Cerebellar cortex (tissue), 1 donor: ENCODE data around the gene CT45A7.
"Not testable (repeated sequence)": the region's sequence is repeated elsewhere in the genome, so short reads cannot be mapped to it uniquely, and the experiment has no call there.

Experiments used
- DNase-seq: peaks from one replicate; pipeline ENCODE4 v3.0.0-alpha.2; 2015; ENCODE audit warnings: low spot score

Gene CT45A7, protein sequence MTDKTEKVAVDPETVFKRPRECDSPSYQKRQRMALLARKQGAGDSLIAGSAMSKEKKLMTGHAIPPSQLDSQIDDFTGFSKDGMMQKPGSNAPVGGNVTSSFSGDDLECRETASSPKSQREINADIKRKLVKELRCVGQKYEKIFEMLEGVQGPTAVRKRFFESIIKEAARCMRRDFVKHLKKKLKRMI

DNA sequence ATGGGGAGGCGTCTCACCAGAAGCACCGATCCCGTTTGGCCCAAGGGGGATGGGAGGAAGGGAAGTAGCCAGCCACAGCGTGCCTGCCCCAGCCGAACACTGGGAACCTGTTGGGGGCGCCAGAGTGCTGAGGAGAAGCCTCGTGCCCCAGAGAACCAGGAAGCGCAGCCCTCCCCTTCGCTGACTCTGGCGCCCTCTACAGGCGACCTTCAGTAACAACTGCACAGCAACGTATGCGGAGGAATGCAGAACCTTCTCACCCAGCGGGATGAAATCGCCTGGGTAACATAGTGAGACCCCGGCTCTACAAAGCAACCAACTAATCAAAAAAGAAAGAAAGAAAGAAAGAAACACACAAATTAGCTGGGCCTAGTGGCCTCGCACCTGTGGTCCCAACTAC lies at the start of gene CT45A7:
CT45A7 (minus strand) TSS at position 101 of the 400 bp plus-strand sequence. CDS start 3,747 bp downstream, outside the sequence.
- DNase-seq, result not testable (repeated sequence)

DNA sequence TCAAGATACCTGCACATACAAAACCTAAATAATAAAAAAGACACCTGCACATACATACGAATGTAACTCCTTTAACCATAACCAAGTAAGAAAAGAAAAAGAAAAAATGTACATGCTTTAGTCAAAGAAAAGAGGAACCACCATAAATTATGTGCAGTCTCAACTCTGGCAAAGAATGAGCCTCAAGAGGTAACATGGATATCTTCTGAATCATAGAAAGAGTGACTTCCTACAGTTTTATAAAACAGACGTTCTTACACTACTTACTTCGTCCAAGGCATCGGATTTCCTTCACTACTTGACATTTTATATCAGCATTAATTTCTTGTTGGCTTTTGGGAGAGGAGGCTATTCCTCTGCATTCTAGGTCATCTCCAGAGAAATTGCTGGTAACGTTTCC lies 45.7 kb upstream of the CT45A7 start:
- not testable (repeated sequence) for DNase-seq

DNA sequence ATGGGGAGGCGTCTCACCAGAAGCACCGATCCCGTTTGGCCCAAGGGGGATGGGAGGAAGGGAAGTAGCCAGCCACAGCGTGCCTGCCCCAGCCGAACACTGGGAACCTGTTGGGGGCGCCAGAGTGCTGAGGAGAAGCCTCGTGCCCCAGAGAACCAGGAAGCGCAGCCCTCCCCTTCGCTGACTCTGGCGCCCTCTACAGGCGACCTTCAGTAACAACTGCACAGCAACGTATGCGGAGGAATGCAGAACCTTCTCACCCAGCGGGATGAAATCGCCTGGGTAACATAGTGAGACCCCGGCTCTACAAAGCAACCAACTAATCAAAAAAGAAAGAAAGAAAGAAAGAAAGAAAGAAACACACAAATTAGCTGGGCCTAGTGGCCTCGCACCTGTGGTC lies 34.6 kb upstream of the CT45A7 start, which contains the start of gene CT45A9:
CT45A9 (minus strand) TSS at position 101 of the 400 bp plus-strand sequence. CDS start 3,751 bp downstream, outside the sequence.
- DNase-seq, result not testable (repeated sequence)

DNA sequence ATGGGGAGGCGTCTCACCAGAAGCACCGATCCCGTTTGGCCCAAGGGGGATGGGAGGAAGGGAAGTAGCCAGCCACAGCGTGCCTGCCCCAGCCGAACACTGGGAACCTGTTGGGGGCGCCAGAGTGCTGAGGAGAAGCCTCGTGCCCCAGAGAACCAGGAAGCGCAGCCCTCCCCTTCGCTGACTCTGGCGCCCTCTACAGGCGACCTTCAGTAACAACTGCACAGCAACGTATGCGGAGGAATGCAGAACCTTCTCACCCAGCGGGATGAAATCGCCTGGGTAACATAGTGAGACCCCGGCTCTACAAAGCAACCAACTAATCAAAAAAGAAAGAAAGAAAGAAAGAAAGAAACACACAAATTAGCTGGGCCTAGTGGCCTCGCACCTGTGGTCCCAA lies 17.4 kb upstream of the CT45A7 start, which contains the start of gene CT45A8:
CT45A8 (minus strand) TSS at position 101 of the 400 bp plus-strand sequence. CDS start 3,755 bp downstream, outside the sequence.
- not testable (repeated sequence) for DNase-seq

DNA sequence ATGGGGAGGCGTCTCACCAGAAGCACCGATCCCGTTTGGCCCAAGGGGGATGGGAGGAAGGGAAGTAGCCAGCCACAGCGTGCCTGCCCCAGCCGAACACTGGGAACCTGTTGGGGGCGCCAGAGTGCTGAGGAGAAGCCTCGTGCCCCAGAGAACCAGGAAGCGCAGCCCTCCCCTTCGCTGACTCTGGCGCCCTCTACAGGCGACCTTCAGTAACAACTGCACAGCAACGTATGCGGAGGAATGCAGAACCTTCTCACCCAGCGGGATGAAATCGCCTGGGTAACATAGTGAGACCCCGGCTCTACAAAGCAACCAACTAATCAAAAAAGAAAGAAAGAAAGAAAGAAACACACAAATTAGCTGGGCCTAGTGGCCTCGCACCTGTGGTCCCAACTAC lies 17.2 kb downstream of the CT45A7 start, which contains the start of gene CT45A2:
CT45A2 (minus strand) TSS at position 101 of the 400 bp plus-strand sequence. CDS start 3,747 bp downstream, outside the sequence.
- DNase-seq, result not testable (repeated sequence)

DNA sequence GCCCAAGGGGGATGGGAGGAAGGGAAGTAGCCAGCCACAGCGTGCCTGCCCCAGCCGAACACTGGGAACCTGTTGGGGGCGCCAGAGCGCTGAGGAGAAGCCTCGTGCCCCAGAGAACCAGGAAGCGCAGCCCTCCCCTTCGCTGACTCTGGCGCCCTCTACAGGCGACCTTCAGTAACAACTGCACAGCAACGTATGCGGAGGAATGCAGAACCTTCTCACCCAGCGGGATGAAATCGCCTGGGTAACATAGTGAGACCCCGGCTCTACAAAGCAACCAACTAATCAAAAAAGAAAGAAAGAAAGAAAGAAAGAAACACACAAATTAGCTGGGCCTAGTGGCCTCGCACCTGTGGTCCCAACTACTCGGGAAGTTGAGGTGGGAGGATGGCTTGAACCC lies 34.4 kb downstream of the CT45A7 start, which contains the start of gene CT45A6:
CT45A6 (minus strand) TSS at position 101 of the 400 bp plus-strand sequence. CDS start 3,794 bp downstream, outside the sequence.
- not testable (repeated sequence) for DNase-seq

DNA sequence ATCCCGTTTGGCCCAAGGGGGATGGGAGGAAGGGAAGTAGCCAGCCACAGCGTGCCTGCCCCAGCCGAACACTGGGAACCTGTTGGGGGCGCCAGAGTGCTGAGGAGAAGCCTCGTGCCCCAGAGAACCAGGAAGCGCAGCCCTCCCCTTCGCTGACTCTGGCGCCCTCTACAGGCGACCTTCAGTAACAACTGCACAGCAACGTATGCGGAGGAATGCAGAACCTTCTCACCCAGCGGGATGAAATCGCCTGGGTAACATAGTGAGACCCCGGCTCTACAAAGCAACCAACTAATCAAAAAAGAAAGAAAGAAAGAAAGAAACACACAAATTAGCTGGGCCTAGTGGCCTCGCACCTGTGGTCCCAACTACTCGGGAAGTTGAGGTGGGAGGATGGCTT lies 51.7 kb downstream of the CT45A7 start, which contains the start of gene CT45A5:
CT45A5 (minus strand) TSS at position 101 of the 400 bp plus-strand sequence. CDS start 3,774 bp downstream, outside the sequence.
- not testable (repeated sequence) for DNase-seq
